Measurements from ENCODE around the gene HBEGF.
"Not testable (repeated sequence)": the region's sequence is repeated elsewhere in the genome, so short reads cannot be mapped to it uniquely, and the experiment has no call there.

Gene HBEGF

GRCh38 chr5:140361901-140362300 lies 15.5 kb upstream of the HBEGF start:
- no peak for DNase-seq (ENCODE audit: low read depth in 1 of 2, low spot score in 1 of 2)

GRCh38 chr5:140360681-140361479 lies 14.5 kb upstream of the HBEGF start:
- no peak for DNase-seq (ENCODE audit: low read depth in 1 of 2, low spot score in 1 of 2)

- no peak for DNase-seq (ENCODE audit: low read depth in 1 of 2, low spot score in 1 of 2)
Observed at GRCh38 chr5:140360101-140360500, 13.7 kb upstream of the HBEGF start, which contains the start of gene SLC4A9. Gene SLC4A9, plus strand, starts transcription at chr5:140360194. Its CDS starts 43 bp downstream, at chr5:140360237.

GRCh38 chr5:140358738-140359310 lies 12.4 kb upstream of the HBEGF start:
- DNase-seq (ENCODE audit: low read depth in 1 of 2, low spot score in 1 of 2) = no peak

- DNase-seq (ENCODE audit: low read depth in 1 of 2, low spot score in 1 of 2) = peak; percentile 48 to 63
Observed at GRCh38 chr5:140357726-140358093, 11.3 kb upstream of the HBEGF start.

GRCh38 chr5:140356853-140357725 lies 10.7 kb upstream of the HBEGF start:
- DNase-seq (ENCODE audit: low read depth in 1 of 2, low spot score in 1 of 2) = no peak

- no peak for DNase-seq (ENCODE audit: low read depth in 1 of 2, low spot score in 1 of 2)
Observed at GRCh38 chr5:140355546-140355945, 9.1 kb upstream of the HBEGF start.

- no peak for DNase-seq (ENCODE audit: low read depth in 1 of 2, low spot score in 1 of 2)
Observed at GRCh38 chr5:140351609-140352334, 5.4 kb upstream of the HBEGF start.

- no peak for DNase-seq (ENCODE audit: low read depth in 1 of 2, low spot score in 1 of 2)
Observed at GRCh38 chr5:140349244-140349643, 2.8 kb upstream of the HBEGF start.

GRCh38 chr5:140348104-140348503 lies 1.7 kb upstream of the HBEGF start:
- DNase-seq (ENCODE audit: low read depth in 1 of 2, low spot score in 1 of 2) = no peak

GRCh38 chr5:140347360-140347759 lies 957 bp upstream of the HBEGF start:
- no peak for DNase-seq (ENCODE audit: low read depth in 1 of 2, low spot score in 1 of 2)

- no peak for DNase-seq (ENCODE audit: low read depth in 1 of 2, low spot score in 1 of 2)
Observed at GRCh38 chr5:140345919-140346347, 470 bp downstream of the HBEGF start.

GRCh38 chr5:140344683-140345423 lies 1.6 kb downstream of the HBEGF start:
- DNase-seq (ENCODE audit: low read depth in 1 of 2, low spot score in 1 of 2) = no peak

- DNase-seq (ENCODE audit: low read depth in 1 of 2, low spot score in 1 of 2) = not testable (repeated sequence)
Observed at GRCh38 chr5:140343849-140344248, 2.6 kb downstream of the HBEGF start.

GRCh38 chr5:140342896-140343295 lies 3.5 kb downstream of the HBEGF start:
- no peak for DNase-seq (ENCODE audit: low read depth in 1 of 2, low spot score in 1 of 2)

- DNase-seq (ENCODE audit: low read depth in 1 of 2, low spot score in 1 of 2) = no peak
Observed at GRCh38 chr5:140342287-140342686, 4.1 kb downstream of the HBEGF start.

GRCh38 chr5:140341591-140341990 lies 4.8 kb downstream of the HBEGF start:
- DNase-seq (ENCODE audit: low read depth in 1 of 2, low spot score in 1 of 2) = no peak

- DNase-seq (ENCODE audit: low read depth in 1 of 2, low spot score in 1 of 2) = no peak
Observed at GRCh38 chr5:140340605-140341121, 5.7 kb downstream of the HBEGF start.

- no peak for DNase-seq (ENCODE audit: low read depth in 1 of 2, low spot score in 1 of 2)
Observed at GRCh38 chr5:140339636-140340035, 6.8 kb downstream of the HBEGF start.

GRCh38 chr5:140338908-140339307 lies 7.5 kb downstream of the HBEGF start:
- no peak for DNase-seq (ENCODE audit: low read depth in 1 of 2, low spot score in 1 of 2)

Data from stimulated activated CD4-positive, alpha-beta T cell treated with anti-CD3 and anti-CD28 coated beads, Interleukin-15, amount 100 ng/mL, for 1 hour (primary cell).